B cell (primary cell): ENCODE measurements around the gene TPST1. TPM values are rescaled to one million over a fixed set of nuclear protein-coding genes. Genes with fewer than 3 reads are reported as not detected.

Source experiments
- ATAC-seq: fragments of 200-7000 bp; cut with Tn5 transposase; one replicate; pipeline ENCODE4 v1.10.0; 2021; ENCODE audit warnings: low read depth, mild to moderate bottlenecking, moderate number of reproducible peaks, moderate library complexity
- CTCF ChIA-PET: fragments of 350-600 bp; sonication (Branson Sonifier 250); formaldehyde crosslinking; loops from one replicate; lab custom pipeline; 2021; ENCODE audit warnings: antibody characterized with exemption, inconsistent platforms; lab: Charles Lee
- POLR2A ChIA-PET: fragments of 350-600 bp; sonication (Branson Sonifier 250); formaldehyde crosslinking; loops from one replicate; lab custom pipeline; 2021; ENCODE audit warnings: antibody characterized with exemption; lab: Charles Lee
- DNase-seq: peaks from one replicate; pipeline ENCODE4 v3.0.0; 2013
- H2AFZ ChIP-seq: 2 replicates; pipeline ENCODE4 v1.6.1; 2012; ENCODE audit warnings: mild to moderate bottlenecking, low read depth, low read length; ENCODE audit not compliant: insufficient read depth, poor library complexity, severe bottlenecking
- H3K27ac ChIP-seq, 2 donors: 1 replicate in 1 of 2; 2 replicates in 1 of 2; pipeline ENCODE4 v1.5.1; 2012 to 2013; ENCODE audit warnings: low read length in 2 of 2, mild to moderate bottlenecking in 2 of 2, moderate library complexity in 1 of 2
- H3K27me3 ChIP-seq, 4 experiments: fragments of 200-600 bp in 1 of 4; sonication (generic) in 1 of 4; replicated peaks in 1 of 4; 1 replicate in 2 of 4; 2 replicates in 2 of 4; pipeline versions ENCODE4 v1.6.1 to v1.7.0; 2013 to 2016; ENCODE audit warnings: low read length in 3 of 4, mild to moderate bottlenecking in 2 of 4, mixed read lengths in 1 of 4, moderate library complexity in 1 of 4; ENCODE audit not compliant: insufficient read depth in 4 of 4, control insufficient read depth in 3 of 4; ENCODE audit errors: control extremely low read depth in 1 of 4
- H3K36me3 ChIP-seq, 2 experiments: replicated peaks in 1 of 2; 1 replicate in 1 of 2; 2 replicates in 1 of 2; pipeline versions ENCODE4 v1.6.1 to v1.7.1; 2013; ENCODE audit warnings: low read length in 1 of 2; ENCODE audit not compliant: insufficient read depth in 2 of 2, control insufficient read depth in 1 of 2; ENCODE audit errors: control extremely low read depth in 1 of 2, extremely low read depth in 1 of 2
- H3K4me1 ChIP-seq, 2 donors: fragments of 200-600 bp in 1 of 2; sonication (generic) in 1 of 2; 1 replicate in 1 of 2; 2 replicates in 1 of 2; pipeline versions ENCODE4 v1.5.1 to v1.6.1; 2013 to 2017; ENCODE audit warnings: low read length in 2 of 2; ENCODE audit not compliant: control insufficient read depth in 2 of 2, insufficient read depth in 2 of 2
- H3K4me2 ChIP-seq: replicated peaks from 2 replicates; pipeline ENCODE3; 2012; ENCODE audit warnings: mild to moderate bottlenecking, low read depth, low read length; ENCODE audit not compliant: poor library complexity, severe bottlenecking
- H3K4me3 ChIP-seq, 5 experiments: fragments of 200-600 bp in 1 of 5; sonication (generic) in 1 of 5; 1 replicate in 3 of 5; 2 replicates in 2 of 5; pipeline versions ENCODE4 v1.5.1 to v1.7.0; 2011 to 2016; ENCODE audit warnings: low read length in 4 of 5, mild to moderate bottlenecking in 4 of 5, low read depth in 2 of 5, control low read depth in 1 of 5, moderate library complexity in 1 of 5; ENCODE audit not compliant: insufficient read depth in 1 of 5; ENCODE audit errors: control extremely low read depth in 1 of 5, extremely low read depth in 1 of 5
- H3K79me2 ChIP-seq: fragments of 200-600 bp; sonication (generic); one replicate; pipeline ENCODE4 v1.6.0; 2016; ENCODE audit warnings: low read length; ENCODE audit not compliant: control insufficient read depth, insufficient read depth
- H3K9ac ChIP-seq: fragments of 200-600 bp; sonication (generic); 2 replicates; pipeline ENCODE4 v1.6.1; 2017; ENCODE audit warnings: mild to moderate bottlenecking, low read length, moderate library complexity
- H3K9me3 ChIP-seq, 3 donors: one replicate each; pipeline versions ENCODE4 v1.6.1 to v1.7.1; 2013; ENCODE audit warnings: low read length in 2 of 3; ENCODE audit not compliant: control insufficient read depth in 2 of 3, insufficient read depth in 1 of 3; ENCODE audit errors: control extremely low read depth in 1 of 3
- H4K20me1 ChIP-seq: 2 replicates; pipeline ENCODE4 v1.6.0; 2012; ENCODE audit warnings: mild to moderate bottlenecking, low read length; ENCODE audit not compliant: insufficient read depth, control insufficient read depth, poor library complexity, severe bottlenecking
- H3K27ac Mint-ChIP-seq: one replicate; pipeline ENCODE4 v1.8.0; 2021; ENCODE audit warnings: mixed read lengths
- H3K27me3 Mint-ChIP-seq: one replicate; pipeline ENCODE4 v1.8.0; 2021; ENCODE audit warnings: mixed read lengths
- H3K4me1 Mint-ChIP-seq: one replicate; pipeline ENCODE4 v1.8.0; 2021; ENCODE audit warnings: mixed read lengths
- H3K4me3 Mint-ChIP-seq: one replicate; pipeline ENCODE4 v1.8.0; 2021; ENCODE audit warnings: mixed read lengths
- H3K9me3 Mint-ChIP-seq: one replicate; pipeline ENCODE4 v1.8.0; 2022; ENCODE audit warnings: mixed read lengths; ENCODE audit not compliant: insufficient read depth
- CTCF ChIP-seq: fragments of 200-600 bp; IDR thresholded peaks from one replicate; pipeline ENCODE4 v1.8.0; 2022; ENCODE audit warnings: antibody characterized with exemption, mild to moderate bottlenecking
- EZH2 ChIP-seq: IDR thresholded peaks from 2 replicates; pipeline ENCODE4 v1.6.1; 2012; ENCODE audit warnings: borderline replicate concordance, low read depth, mild to moderate bottlenecking, moderate library complexity, low read length; ENCODE audit not compliant: insufficient read depth, poor library complexity, severe bottlenecking
- WGBS: methylation state at CpG from one replicate; pipeline ENCODE4 v1.1.5; 2013; ENCODE audit warnings: missing lambda C conversion rate; ENCODE audit not compliant: insufficient coverage; 5-methylcytosine and 5-hydroxymethylcytosine counted together
- intact Hi-C: fragments of 100-400 bp; cut with micrococcal nuclease; formaldehyde crosslinking; loops from one replicate; pipeline ENCODE4 v1.10.0; 2022
- polyA plus RNA-seq: library from polyadenylated mRNA; depleted of rRNA; stranded (reverse); fragments of >200 nt; gene quantifications from 2 replicates; pipeline ENCODE4 v1.2.3, GENCODE V29; 2012
- total RNA-seq, 2 donors: library from RNA; stranded (reverse); fragments of 120-200 nt in 1 of 2; gene quantifications; 1 replicate in 1 of 2; 2 replicates in 1 of 2; pipeline versions ENCODE4 v1.2.3 to v1.2.4, GENCODE V29; 2013 to 2022

TPST1 gene
- total and polyA plus RNA-seq, 2 donors (not counting 1 experiment from before 2014, with no cell fraction given): 13.0 to 17.0 TPM

GRCh38 chr7:66157060-66157459 lies 48.1 kb upstream of the TPST1 start:
- TF ChIP-seq CTCF (no peak), EZH2 (no peak)
- Histone ChIP-seq H3K9me3 (peaks cover 0 to 20% (median 2%) of the 10 kb centered on the region in 3 donors), H3K27ac (no peak overlapping the region), H3K4me3 (no peak overlapping the region), H3K27me3 (no peaks in the 10 kb centered on the region), H4K20me1 (no peaks in the 10 kb centered on the region), H3K4me2 (no peak overlapping the region), H3K36me3 (peaks cover 9 to 40% of the 10 kb centered on the region in 2 experiments), H2AFZ (no peak overlapping the region), H3K4me1 (no peaks in the 10 kb centered on the region), H3K9ac (no peak overlapping the region), H3K79me2 (no peaks in the 10 kb centered on the region)
- Mint-ChIP-seq H3K4me1 (no peaks in the 10 kb centered on the region), H3K4me3 (no peak overlapping the region), H3K9me3 (no peaks in the 10 kb centered on the region), H3K27ac (no peak overlapping the region), H3K27me3 (no peaks in the 10 kb centered on the region)
- intact Hi-C loops: no loop called here
- CTCF ChIA-PET: no interaction called here
- DNase-seq (no peak), ATAC-seq (no peak)
- POLR2A ChIA-PET: interaction anchor here (0.6 kb wide), 1 partner anchor 43 kb away, joined by 4 read pairs; no protein-coding TSS in a partner anchor
- WGBS: 70% methylated on average over 1 of the region's 3 CpGs

GRCh38 chr7:66162622-66163021 lies 42.5 kb upstream of the TPST1 start:
- no peak overlapping the region for H3K27ac ChIP-seq
- H2AFZ ChIP-seq: no peak overlapping the region
- H3K36me3 ChIP-seq: peaks cover 0 to 5% of the 10 kb centered on the region in 2 experiments
- ChIA-PET CTCF (no interaction called here), POLR2A (no interaction called here)
- Mint-ChIP-seq H3K27ac (no peak overlapping the region), H3K4me1 (no peaks in the 10 kb centered on the region), H3K9me3 (no peaks in the 10 kb centered on the region), H3K4me3 (no peak overlapping the region), H3K27me3 (no peaks in the 10 kb centered on the region)
- no peak for DNase-seq
- no peaks in the 10 kb centered on the region for H4K20me1 ChIP-seq
- no peak overlapping the region for H3K4me2 ChIP-seq
- ATAC-seq: no peak
- no peak overlapping the region for H3K9ac ChIP-seq
- H3K27me3 ChIP-seq: no peaks in the 10 kb centered on the region
- intact Hi-C loops: no loop called here
- H3K79me2 ChIP-seq: no peaks in the 10 kb centered on the region
- no peaks in the 10 kb centered on the region for H3K4me1 ChIP-seq
- WGBS: 87% methylated on average over 3 of the region's 4 CpGs
- H3K4me3 ChIP-seq: no peak overlapping the region
- H3K9me3 ChIP-seq: peaks cover 0 to 20% (median 2%) of the 10 kb centered on the region in 3 donors
- TF ChIP-seq CTCF (no peak), EZH2 (no peak)
